IMR-90 (cell line): ENCODE results near the gene HORMAD2. TPM values are rescaled to one million over a fixed set of nuclear protein-coding genes. Genes with fewer than 3 reads are reported as not detected.

Experiments
- ATAC-seq: fragments of 200-7000 bp; cut with Tn5 transposase; 2 replicates; pipeline ENCODE4 v1.9.1; 2020; ENCODE audit warnings: low read depth, mild to moderate bottlenecking, moderate library complexity
- BruUV-seq: library from RNA; stranded (reverse); fragments of 400-500 nt; replicated peaks from 2 replicates; lab custom pipeline; 2021; lab: Mats Ljungman, UMichigan
- CTCF ChIA-PET: fragments of 300-600 bp; formaldehyde crosslinking; extraction: SDS; loops from one replicate; lab custom pipeline; 2021; ENCODE audit warnings: antibody characterized with exemption; lab: Yijun Ruan, JAX
- POLR2A ChIA-PET: fragments of 300-600 bp; sonication (Branson Sonifier 250); formaldehyde crosslinking; loops from one replicate; lab custom pipeline; 2022; ENCODE audit warnings: antibody characterized with exemption; ENCODE audit not compliant: unreplicated experiment; lab: Charles Lee
- DNase-seq: peaks from one replicate; pipeline ENCODE4 v3.0.0; 2013
- H2AFZ ChIP-seq: replicated peaks from 2 replicates; pipeline ENCODE3; 2013; ENCODE audit warnings: low read length, mild to moderate bottlenecking; ENCODE audit not compliant: poor library complexity
- H2AK5ac ChIP-seq: 2 replicates; pipeline ENCODE4 v1.6.1; 2013; ENCODE audit warnings: low read depth, low read length, inconsistent platforms
- H2AK9ac ChIP-seq: replicated peaks from 2 replicates; pipeline ENCODE3; 2013; ENCODE audit warnings: mild to moderate bottlenecking, low read depth, low read length, moderate library complexity; ENCODE audit not compliant: poor library complexity
- H2BK120ac ChIP-seq: 2 replicates; pipeline ENCODE4 v1.6.1; 2013; ENCODE audit warnings: low read depth, low read length, inconsistent platforms
- H2BK15ac ChIP-seq: 3 replicates; pipeline ENCODE4 v1.6.1; 2013; ENCODE audit warnings: low read depth, low read length, inconsistent platforms
- H2BK20ac ChIP-seq: 2 replicates; pipeline ENCODE4 v1.6.1; 2013; ENCODE audit warnings: low read depth, mild to moderate bottlenecking, inconsistent platforms, low read length, moderate library complexity
- H2BK5ac ChIP-seq: 2 replicates; pipeline ENCODE4 v1.6.1; 2013; ENCODE audit warnings: mild to moderate bottlenecking, low read depth, low read length, inconsistent platforms; ENCODE audit not compliant: poor library complexity, severe bottlenecking
- H3K14ac ChIP-seq: replicated peaks from 2 replicates; pipeline ENCODE4 v1.6.1; 2013; ENCODE audit warnings: low read depth, low read length, inconsistent platforms
- H3K18ac ChIP-seq: 2 replicates; pipeline ENCODE4 v1.6.1; 2013; ENCODE audit warnings: low read depth, low read length, control low read depth
- H3K23ac ChIP-seq: 2 replicates; pipeline ENCODE4 v1.6.1; 2013; ENCODE audit warnings: low read depth, low read length, inconsistent platforms
- H3K27ac ChIP-seq: 2 replicates; pipeline ENCODE4 v1.5.1; 2013; ENCODE audit warnings: mild to moderate bottlenecking, control low read depth, low read length; ENCODE audit not compliant: insufficient read depth
- H3K27me3 ChIP-seq: 2 replicates; pipeline ENCODE4 v1.6.1; 2013; ENCODE audit warnings: low read length; ENCODE audit not compliant: control insufficient read depth, insufficient read depth
- H3K36me3 ChIP-seq: 2 replicates; pipeline ENCODE4 v1.6.1; 2013; ENCODE audit warnings: low read length, mixed read lengths; ENCODE audit not compliant: control insufficient read depth, insufficient read depth
- H3K4ac ChIP-seq: 2 replicates; pipeline ENCODE4 v1.6.1; 2013; ENCODE audit warnings: low read depth, low read length, inconsistent platforms
- H3K4me1 ChIP-seq: 2 replicates; pipeline ENCODE4 v1.6.1; 2013; ENCODE audit warnings: low read length, mixed read lengths; ENCODE audit not compliant: control insufficient read depth, insufficient read depth
- H3K4me2 ChIP-seq: 2 replicates; pipeline ENCODE4 v1.6.1; 2013; ENCODE audit warnings: low read depth, mild to moderate bottlenecking, control low read depth, low read length, moderate library complexity
- H3K4me3 ChIP-seq: 2 replicates; pipeline ENCODE4 v1.5.1; 2013; ENCODE audit warnings: low read depth, mild to moderate bottlenecking, control low read depth, low read length, moderate library complexity; ENCODE audit not compliant: insufficient read depth
- H3K56ac ChIP-seq: 2 replicates; pipeline ENCODE4 v1.6.1; 2013; ENCODE audit warnings: low read length, inconsistent platforms; ENCODE audit not compliant: insufficient read depth; ENCODE audit errors: extremely low read depth
- H3K79me1 ChIP-seq, 2 experiments: 2 replicates each; pipeline ENCODE4 v1.6.1; 2013; ENCODE audit warnings: low read length in 2 of 2, inconsistent platforms in 1 of 2, low read depth in 1 of 2
- H3K9ac ChIP-seq: 2 replicates; pipeline ENCODE4 v1.6.1; 2013; ENCODE audit warnings: low read depth, low read length, control low read depth
- H3K9me1 ChIP-seq: 2 replicates; pipeline ENCODE4 v1.6.1; 2013; ENCODE audit warnings: low read length, inconsistent platforms; ENCODE audit not compliant: insufficient read depth
- H3K9me3 ChIP-seq: 2 replicates; pipeline ENCODE4 v1.6.1; 2013; ENCODE audit warnings: low read length; ENCODE audit not compliant: control insufficient read depth, insufficient read depth
- H4K20me1 ChIP-seq: 2 replicates; pipeline ENCODE4 v1.6.1; 2013; ENCODE audit warnings: low read length, inconsistent platforms; ENCODE audit not compliant: insufficient read depth
- H4K5ac ChIP-seq: 2 replicates; pipeline ENCODE4 v1.6.1; 2013; ENCODE audit warnings: mild to moderate bottlenecking, low read depth, low read length, control low read depth
- H4K8ac ChIP-seq, 2 experiments: 2 replicates each; pipeline ENCODE4 v1.6.1; 2013; ENCODE audit warnings: low read depth in 2 of 2, low read length in 2 of 2, control low read depth in 1 of 2, inconsistent platforms in 1 of 2
- H4K91ac ChIP-seq: 2 replicates; pipeline ENCODE4 v1.6.1; 2013; ENCODE audit warnings: low read depth, low read length, inconsistent platforms; ENCODE audit not compliant: insufficient read depth
- BHLHE40 ChIP-seq: fragments of 150-350 bp; IDR thresholded peaks from 2 replicates; pipeline ENCODE4 v1.6.1; 2016; ENCODE audit warnings: mild to moderate bottlenecking, low read depth, low read length
- CEBPB ChIP-seq: IDR thresholded peaks from 2 replicates; pipeline ENCODE4 v1.6.1; 2012; ENCODE audit warnings: low read depth, low read length, improper control_type of control experiment
- CHD1 ChIP-seq: IDR thresholded peaks from 2 replicates; pipeline ENCODE4 v1.6.1; 2012; ENCODE audit warnings: low read depth, low read length, improper control_type of control experiment
- CTCF ChIP-seq: conservative IDR thresholded peaks from 2 replicates; pipeline ENCODE4 v1.5.1; 2012; ENCODE audit warnings: mild to moderate bottlenecking, low read depth, low read length, improper control_type of control experiment
- ELK1 ChIP-seq: fragments of 150-350 bp; IDR thresholded peaks from 2 replicates; pipeline ENCODE4 v1.6.1; 2016; ENCODE audit warnings: low read depth, mild to moderate bottlenecking, low read length, moderate library complexity, borderline replicate concordance
- FOS ChIP-seq: fragments of 150-350 bp; IDR thresholded peaks from 2 replicates; pipeline ENCODE4 v1.6.1; 2016; ENCODE audit warnings: low read depth, low read length
- MAFK ChIP-seq: IDR thresholded peaks from 2 replicates; pipeline ENCODE4 v1.6.1; 2012; ENCODE audit warnings: low read depth, low read length, improper control_type of control experiment
- MAZ ChIP-seq: IDR thresholded peaks from 2 replicates; pipeline ENCODE4 v1.6.1; 2012; ENCODE audit warnings: low read depth, mild to moderate bottlenecking, low read length, improper control_type of control experiment, moderate library complexity, borderline replicate concordance
- NFE2L2 ChIP-seq: fragments of 150-350 bp; IDR thresholded peaks from 2 replicates; pipeline ENCODE4 v1.6.1; 2016; ENCODE audit warnings: low read depth, mild to moderate bottlenecking, low read length
- RAD21 ChIP-seq: IDR thresholded peaks from 2 replicates; pipeline ENCODE4 v1.6.1; 2012; ENCODE audit warnings: low read length, improper control_type of control experiment
- RCOR1 ChIP-seq: IDR thresholded peaks from 2 replicates; pipeline ENCODE4 v1.6.1; 2012; ENCODE audit warnings: mild to moderate bottlenecking, low read length, improper control_type of control experiment; ENCODE audit not compliant: insufficient replicate concordance
- RFX5 ChIP-seq: IDR thresholded peaks from 2 replicates; pipeline ENCODE4 v1.8.0; 2012; ENCODE audit warnings: low read depth, mild to moderate bottlenecking, low read length, moderate library complexity
- SMC3 ChIP-seq: fragments of 150-350 bp; IDR thresholded peaks from 2 replicates; pipeline ENCODE4 v1.6.1; 2016; ENCODE audit warnings: low read depth, mild to moderate bottlenecking, antibody characterized with exemption, low read length, moderate library complexity
- USF2 ChIP-seq: fragments of 150-350 bp; IDR thresholded peaks from 2 replicates; pipeline ENCODE4 v1.6.1; 2017; ENCODE audit warnings: mild to moderate bottlenecking, antibody characterized with exemption, low read length, low read depth
- WGBS, 2 experiments: methylation state at CpG; one replicate each; pipeline versions ENCODE4 v1.1.5 to v1.1.7; 2013; ENCODE audit warnings: missing lambda C conversion rate in 2 of 2; ENCODE audit not compliant: insufficient read length in 1 of 2; ENCODE audit errors: extremely low coverage in 2 of 2; 5-methylcytosine and 5-hydroxymethylcytosine counted together
- dilution Hi-C: fragments of 300-500 bp; cut with HindIII; formaldehyde crosslinking; loops from one replicate; pipeline ENCODE4 v1.14.3; 2018; ENCODE audit warnings: low sequenced_read_pairs; ENCODE audit not compliant: unreplicated experiment
- in situ Hi-C: fragments of 300-500 bp; cut with MboI; formaldehyde crosslinking; loops from 3 replicates; pipeline ENCODE4 v1.14.3; 2019; ENCODE audit warnings: low sequenced_read_pairs, inconsistent platforms, mixed read lengths
- intact Hi-C: fragments of 100-400 bp; cut with micrococcal nuclease; formaldehyde crosslinking; loops from 2 replicates; pipeline ENCODE4 v1.10.0; 2022
- polyA plus RNA-seq, 3 experiments: library from polyadenylated mRNA; depleted of rRNA; stranded (reverse); fragments of >200 nt; gene quantifications; 2 replicates each; pipeline ENCODE4 v1.2.3, GENCODE V29; 2012; ENCODE audit warnings: low replicate concordance in 1 of 3
- total RNA-seq: library from RNA; depleted of rRNA; stranded (reverse); fragments of >200 nt; gene quantifications from 2 replicates; pipeline ENCODE4 v1.2.3, GENCODE V29; 2012

Gene HORMAD2
- total and polyA plus RNA-seq, 2 of the 4 experiments (the other 2 are of a cell fraction) = not detected

- Histone ChIP-seq H2BK120ac (peak overlapping the region; percentile 87), H4K91ac (peak overlapping the region; percentile 58), H2AK9ac (peak overlapping the region; percentile 79), H3K23ac (no peak overlapping the region), H4K8ac (peak overlapping the region in 1 of 2 experiments; percentile 54; a peak in 2 of 4 replicates), H3K4me1 (peaks cover 13% of the 10 kb centered on the region), H2AFZ (peak overlapping the region; percentile 28), H2BK15ac (peak overlapping the region; percentile 12; the same call in 2 of the 3 replicates), H3K4ac (peak overlapping the region; percentile 84), H3K4me3 (no peak overlapping the region), H3K27me3 (no peaks in the 10 kb centered on the region), H3K27ac (peak overlapping the region; percentile 48), H2AK5ac (peak overlapping the region; percentile 55; the same call in 1 of the 2 replicates), H2BK20ac (peak overlapping the region; percentile 88), H3K56ac (peak overlapping the region; percentile 13; the same call in 1 of the 2 replicates), H3K36me3 (no peaks in the 10 kb centered on the region), H2BK5ac (peak overlapping the region; percentile 31), H3K14ac (peak overlapping the region; percentile 37; the same call in 1 of the 2 replicates), H3K4me2 (no peak overlapping the region), H3K18ac (peak overlapping the region; percentile 26), H3K9ac (no peak overlapping the region), H4K20me1 (no peaks in the 10 kb centered on the region), H3K79me1 (no peaks in the 10 kb centered on the region), H4K5ac (peak overlapping the region; percentile 25), H3K9me3 (peaks cover 7% of the 10 kb centered on the region), H3K9me1 (0 out of 2 replicates have a peak, but pooled peaks cover 4% of the 10 kb centered on the region)
- WGBS, 2 experiments = 10% methylated on average over 2 of the region's 11 CpGs; no CpG with 5 or more reads in 1 of the 2 experiments
- ChIA-PET POLR2A (interaction anchor here (0.6 kb wide), 1 partner anchor 14 kb away, joined by 3 read pairs; no protein-coding TSS in a partner anchor), CTCF (no interaction called here)
- TF ChIP-seq MAZ (no peak), RAD21 (no peak), SMC3 (no peak), MAFK (no peak), ELK1 (no peak), NFE2L2 (no peak), CEBPB (no peak), RFX5 (no peak), CTCF (no peak), CHD1 (no peak), RCOR1 (no peak), BHLHE40 (no peak), USF2 (no peak), FOS (no peak)
- DNase-seq (no peak), ATAC-seq (peak; percentile 53)
- in situ Hi-C loops (no loop called here), intact Hi-C loops (no loop called here), dilution Hi-C loops (no loop called here)
- no TSS peak for BruUV-seq
Observed at GRCh38 chr22:30224161-30224857, 144.0 kb downstream of the HORMAD2 start.
